Activated T-cell treated with anti-CD3 and anti-CD28 coated beads, Interleukin-2, amount 50 U/mL, for 72 hours (primary cell): Measurements from ENCODE around the gene DUSP28. TPM values are rescaled to one million over a fixed set of nuclear protein-coding genes. Genes with fewer than 3 reads are reported as not detected.

Experiments used
- ATAC-seq, 2 donors: fragments of 150-1000 bp; cut with Tn5 transposase; replicated peaks in 1 of 2; 2 replicates each; pipeline ENCODE4 v1.10.0; 2021; ENCODE audit warnings: moderate library complexity in 2 of 2, mild to moderate bottlenecking in 1 of 2
- DNase-seq, 2 donors: peaks; one replicate each; pipeline ENCODE4 v3.0.0; 2021 to 2022; ENCODE audit warnings: mixed read lengths in 1 of 2
- H3K27ac Mint-ChIP-seq: one replicate; pipeline ENCODE4 v1.8.0; 2022; ENCODE audit warnings: mild to moderate bottlenecking, moderate library complexity, mixed read lengths
- H3K27me3 Mint-ChIP-seq: one replicate; pipeline ENCODE4 v1.8.0; 2022; ENCODE audit warnings: low read depth, mixed read lengths
- H3K36me3 Mint-ChIP-seq, 2 donors: one replicate each; pipeline ENCODE4 v1.8.0; 2022; ENCODE audit warnings: mixed read lengths in 2 of 2, mild to moderate bottlenecking in 1 of 2; ENCODE audit not compliant: insufficient read depth in 2 of 2
- H3K4me1 Mint-ChIP-seq: one replicate; pipeline ENCODE4 v1.8.0; 2022; ENCODE audit warnings: low read depth, mixed read lengths
- H3K4me3 Mint-ChIP-seq, 2 donors: one replicate each; pipeline ENCODE4 v1.8.0; 2022; ENCODE audit warnings: mild to moderate bottlenecking in 2 of 2, mixed read lengths in 2 of 2, moderate library complexity in 2 of 2
- H3K9me3 Mint-ChIP-seq, 2 donors: one replicate each; pipeline ENCODE4 v1.8.0; 2022; ENCODE audit warnings: mixed read lengths in 2 of 2
- total RNA-seq, 2 donors: library from RNA; stranded (reverse); gene quantifications; one replicate each; pipeline ENCODE4 v1.2.3, GENCODE V29; 2022

The DUSP28 gene
- total RNA-seq: 1 to 10 TPM; 7.1 to 7.3 TPM

GRCh38 chr2:240560084-240560479 is at the start of gene DUSP28:
Gene DUSP28, plus strand, starts transcription at chr2:240560357. Its CDS starts 328 bp downstream, at chr2:240560685.
- H3K27me3 Mint-ChIP-seq: no peaks in the 10 kb centered on the region
- H3K4me1 Mint-ChIP-seq: peaks cover 73% of the 10 kb centered on the region
- peak; percentile 94 to 95 for DNase-seq
- H3K36me3 Mint-ChIP-seq: peaks cover 10 to 19% of the 10 kb centered on the region in 2 donors
- peak within 1 kb of the TSS; percentile 98 for H3K27ac Mint-ChIP-seq
- H3K4me3 Mint-ChIP-seq: peak within 1 kb of the TSS; percentile 83 to 100
- H3K9me3 Mint-ChIP-seq: no peaks in the 10 kb centered on the region
- peak; percentile 66 to 67 for ATAC-seq

GRCh38 chr2:240510513-240511210 is 49.5 kb upstream of the DUSP28 start:
- Mint-ChIP-seq H3K4me1 (peaks cover 18% of the 10 kb centered on the region), H3K27me3 (no peaks in the 10 kb centered on the region), H3K9me3 (no peaks in the 10 kb centered on the region), H3K4me3 (no peak overlapping the region), H3K36me3 (peaks cover 0 to 2% of the 10 kb centered on the region in 2 donors), H3K27ac (no peak overlapping the region)
- ATAC-seq (no peak), DNase-seq (no peak)

GRCh38 chr2:240511351-240512108 is 48.6 kb upstream of the DUSP28 start:
- H3K36me3 Mint-ChIP-seq: peaks cover 0 to 2% of the 10 kb centered on the region in 2 donors
- no peaks in the 10 kb centered on the region for H3K27me3 Mint-ChIP-seq
- no peak for DNase-seq
- no peaks in the 10 kb centered on the region for H3K9me3 Mint-ChIP-seq
- no peak overlapping the region for H3K27ac Mint-ChIP-seq
- peaks cover 18% of the 10 kb centered on the region for H3K4me1 Mint-ChIP-seq
- ATAC-seq: no peak
- H3K4me3 Mint-ChIP-seq: no peak overlapping the region

GRCh38 chr2:240512109-240512485 is 48.1 kb upstream of the DUSP28 start:
- H3K4me1 Mint-ChIP-seq: peaks cover 18% of the 10 kb centered on the region
- DNase-seq (no peak), ATAC-seq (no peak)
- no peaks in the 10 kb centered on the region for H3K9me3 Mint-ChIP-seq
- H3K4me3 Mint-ChIP-seq: no peak overlapping the region
- H3K36me3 Mint-ChIP-seq: peaks cover 0 to 2% of the 10 kb centered on the region in 2 donors
- no peak overlapping the region for H3K27ac Mint-ChIP-seq
- no peaks in the 10 kb centered on the region for H3K27me3 Mint-ChIP-seq

- Mint-ChIP-seq H3K27ac (no peak overlapping the region), H3K4me1 (peaks cover 18% of the 10 kb centered on the region), H3K27me3 (no peaks in the 10 kb centered on the region), H3K36me3 (peaks cover 0 to 2% of the 10 kb centered on the region in 2 donors), H3K4me3 (no peak overlapping the region), H3K9me3 (no peaks in the 10 kb centered on the region)
- DNase-seq (no peak), ATAC-seq (no peak)
These were observed 47.3 kb upstream of the DUSP28 start for GRCh38 chr2:240512666-240513535.

GRCh38 chr2:240513549-240514287 is 46.4 kb upstream of the DUSP28 start:
- Mint-ChIP-seq H3K9me3 (no peaks in the 10 kb centered on the region), H3K4me1 (peaks cover 18% of the 10 kb centered on the region), H3K4me3 (peak overlapping the region; percentile 2 to 59), H3K36me3 (peaks cover 0 to 2% of the 10 kb centered on the region in 2 donors), H3K27ac (peak overlapping the region; percentile 27), H3K27me3 (no peaks in the 10 kb centered on the region)
- DNase-seq (peak; percentile 86 to 89), ATAC-seq (peak; percentile 98)

GRCh38 chr2:240514631-240515030 is 45.5 kb upstream of the DUSP28 start:
- H3K9me3 Mint-ChIP-seq: no peaks in the 10 kb centered on the region
- no peak overlapping the region for H3K4me3 Mint-ChIP-seq
- H3K36me3 Mint-ChIP-seq: peaks cover 0 to 2% of the 10 kb centered on the region in 2 donors
- peaks cover 7% of the 10 kb centered on the region for H3K27me3 Mint-ChIP-seq
- peaks cover 20% of the 10 kb centered on the region for H3K4me1 Mint-ChIP-seq
- ATAC-seq: no peak
- DNase-seq: no peak
- no peak overlapping the region for H3K27ac Mint-ChIP-seq

- H3K27ac Mint-ChIP-seq: no peak overlapping the region
- H3K27me3 Mint-ChIP-seq: peaks cover 13% of the 10 kb centered on the region
- H3K4me3 Mint-ChIP-seq: no peak overlapping the region
- peaks cover 4% of the 10 kb centered on the region in 2 donors for H3K36me3 Mint-ChIP-seq
- H3K9me3 Mint-ChIP-seq: peaks cover 1% of the 10 kb centered on the region in 2 donors
- H3K4me1 Mint-ChIP-seq: peaks cover 30% of the 10 kb centered on the region
- ATAC-seq: no peak
- DNase-seq: no peak
These were observed 42.8 kb upstream of the DUSP28 start for GRCh38 chr2:240517342-240517741.

- peaks cover 1% of the 10 kb centered on the region in 2 donors for H3K9me3 Mint-ChIP-seq
- DNase-seq (no peak), ATAC-seq (no peak)
- no peak overlapping the region for H3K27ac Mint-ChIP-seq
- H3K36me3 Mint-ChIP-seq: peaks cover 9 to 17% of the 10 kb centered on the region in 2 donors
- no peak overlapping the region for H3K4me3 Mint-ChIP-seq
- peaks cover 22% of the 10 kb centered on the region for H3K4me1 Mint-ChIP-seq
- H3K27me3 Mint-ChIP-seq: peaks cover 13% of the 10 kb centered on the region
These were observed 41.2 kb upstream of the DUSP28 start for GRCh38 chr2:240518981-240519380.

GRCh38 chr2:240519396-240520129 is 40.6 kb upstream of the DUSP28 start:
- no peak for ATAC-seq
- H3K4me1 Mint-ChIP-seq: peaks cover 16% of the 10 kb centered on the region
- H3K9me3 Mint-ChIP-seq: peaks cover 1 to 3% of the 10 kb centered on the region in 2 donors
- H3K4me3 Mint-ChIP-seq: no peak overlapping the region
- no peak overlapping the region for H3K27ac Mint-ChIP-seq
- H3K27me3 Mint-ChIP-seq: peaks cover 13% of the 10 kb centered on the region
- DNase-seq: no peak
- peaks cover 12 to 22% of the 10 kb centered on the region in 2 donors for H3K36me3 Mint-ChIP-seq

- Mint-ChIP-seq H3K36me3 (peaks cover 18 to 29% of the 10 kb centered on the region in 2 donors), H3K27ac (no peak overlapping the region), H3K27me3 (peaks cover 13% of the 10 kb centered on the region), H3K4me3 (no peak overlapping the region), H3K4me1 (peaks cover 12% of the 10 kb centered on the region), H3K9me3 (peaks cover 4 to 7% of the 10 kb centered on the region in 2 donors)
- DNase-seq (no peak), ATAC-seq (peak; percentile 21 to 24)
These were observed 39.8 kb upstream of the DUSP28 start for GRCh38 chr2:240520130-240520973.
